HG02759 (cell line): Measurements from ENCODE around the gene RPRD1B.
A peak's percentile ranks its signal among the peaks of the same experiment; 100 is the strongest.

Experiments
- ATAC-seq: cut with Tn5 transposase; IDR thresholded peaks from one replicate; pipeline ENCODE4 v1.9.1; 2021; ENCODE audit warnings: mild to moderate bottlenecking, moderate library complexity; ENCODE audit not compliant: unreplicated experiment

Gene RPRD1B

DNA sequence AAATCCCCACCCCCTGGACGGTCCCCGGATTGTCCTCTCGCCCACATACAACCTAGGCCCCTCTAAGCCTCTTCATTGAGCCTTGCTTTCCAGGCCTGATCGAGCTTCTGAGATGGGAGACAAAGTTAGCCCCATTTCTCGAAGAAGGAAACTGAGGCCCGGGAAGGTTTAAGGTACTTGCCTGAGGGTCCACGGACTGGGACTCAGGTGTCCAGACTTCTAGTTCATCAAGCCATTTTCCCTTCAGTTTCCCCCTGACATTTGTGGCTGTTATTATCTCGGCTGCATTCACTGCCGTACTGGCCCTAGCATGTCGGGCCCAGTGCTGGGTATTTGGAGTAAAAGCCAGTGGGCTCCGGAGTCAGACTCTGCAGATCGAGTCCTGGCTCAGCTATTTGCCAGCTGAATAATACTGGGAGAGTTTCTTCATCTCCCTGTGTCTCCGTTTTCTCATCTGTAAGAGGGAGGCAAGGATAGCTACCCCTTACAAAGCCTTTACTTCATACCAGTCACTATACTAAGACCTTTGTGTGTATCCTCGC, 633 bp downstream of the RPRD1B start:
- no peak for ATAC-seq

DNA sequence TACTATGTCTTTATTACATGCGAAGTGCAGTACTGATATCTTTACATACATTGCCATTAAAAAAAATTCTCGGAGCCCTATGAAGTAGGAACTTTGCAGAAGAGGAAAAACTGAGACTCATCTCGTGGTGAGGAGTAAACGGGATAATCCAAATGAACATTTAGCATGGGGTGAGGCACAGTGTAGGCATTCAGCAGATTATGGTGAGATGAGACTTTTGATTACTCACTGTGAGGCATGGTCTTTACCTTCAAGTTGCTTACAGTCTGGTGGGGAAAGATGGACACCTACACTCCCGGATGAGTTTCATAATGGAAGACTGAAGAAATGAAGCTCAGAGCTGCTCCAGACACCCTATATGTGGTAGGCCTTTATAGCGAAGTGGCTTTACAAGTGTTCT, 1.4 kb downstream of the RPRD1B start:
- no peak for ATAC-seq

DNA sequence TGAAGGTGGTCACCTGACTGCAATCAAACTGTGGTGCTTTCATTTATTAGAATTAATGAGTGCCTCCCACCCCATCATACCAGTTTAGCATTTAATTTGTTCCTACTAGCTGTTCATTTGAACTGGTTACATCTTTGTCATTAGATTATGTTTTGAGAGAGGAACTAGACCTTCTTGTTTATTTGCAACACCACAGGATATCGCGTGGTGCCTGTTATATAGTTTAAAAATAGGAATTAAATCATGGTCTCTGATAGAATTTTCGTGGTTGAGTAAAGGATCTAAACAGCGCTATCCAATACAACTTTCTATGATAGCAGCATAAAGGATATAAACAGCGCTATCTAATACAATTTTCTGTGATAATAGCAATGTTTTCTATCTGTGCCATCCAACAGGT, 2.8 kb downstream of the RPRD1B start:
- ATAC-seq, result no peak

DNA sequence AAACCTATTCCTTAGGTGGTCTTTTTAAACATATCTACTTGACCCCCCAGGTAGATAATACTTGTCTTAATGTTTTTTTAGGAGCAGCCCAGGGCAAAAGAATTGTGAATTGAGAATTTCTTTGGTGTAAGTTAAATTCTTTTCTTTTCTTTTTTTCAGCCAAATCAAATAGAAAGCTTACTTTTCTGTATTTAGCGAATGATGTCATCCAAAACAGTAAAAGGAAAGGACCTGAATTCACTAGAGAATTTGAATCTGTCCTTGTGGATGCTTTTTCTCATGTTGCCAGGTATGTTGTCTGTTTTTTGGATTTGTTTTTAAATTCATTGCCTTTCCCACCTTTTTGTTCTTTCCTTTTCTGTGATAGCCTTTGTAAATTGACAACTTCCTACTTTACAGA, 6.7 kb downstream of the RPRD1B start:
- ATAC-seq, result no peak

DNA sequence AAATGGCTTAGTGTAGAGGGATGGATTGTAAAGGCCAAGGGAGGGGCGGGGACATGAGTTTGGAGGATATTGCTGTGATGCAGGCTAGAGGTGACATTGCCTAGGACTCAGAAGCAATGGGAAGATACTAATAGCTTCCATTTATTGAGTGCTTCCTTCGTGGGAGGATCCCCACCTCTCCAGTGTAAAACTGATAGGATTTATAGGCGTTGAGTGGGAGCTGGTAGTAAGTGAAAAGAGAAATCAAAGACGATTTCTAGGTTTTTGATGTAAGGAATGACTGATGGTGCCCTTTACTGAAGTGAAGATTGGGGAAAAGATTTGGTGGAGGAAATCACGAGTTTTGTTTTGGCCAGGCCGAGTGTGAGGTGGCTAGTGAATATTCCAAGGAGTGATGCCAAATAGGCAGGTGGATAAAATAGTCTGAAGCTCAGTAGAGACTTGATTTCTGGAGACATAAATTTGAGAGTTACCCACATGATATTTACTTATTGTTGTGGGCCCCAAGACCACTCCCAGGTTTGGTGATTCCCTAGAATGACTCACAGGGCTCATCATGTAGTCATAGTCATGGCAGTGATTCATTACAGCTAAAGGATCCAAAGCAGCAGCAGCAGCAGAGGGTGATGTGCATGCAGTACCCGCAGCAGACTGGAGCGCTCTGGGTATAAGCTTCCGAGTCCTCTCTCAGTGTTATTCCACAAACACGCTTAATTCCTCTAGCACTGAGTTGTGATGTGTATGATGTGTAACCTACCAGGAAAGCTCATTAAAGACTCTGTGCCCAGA, 10.2 kb downstream of the RPRD1B start:
- no peak for ATAC-seq

DNA sequence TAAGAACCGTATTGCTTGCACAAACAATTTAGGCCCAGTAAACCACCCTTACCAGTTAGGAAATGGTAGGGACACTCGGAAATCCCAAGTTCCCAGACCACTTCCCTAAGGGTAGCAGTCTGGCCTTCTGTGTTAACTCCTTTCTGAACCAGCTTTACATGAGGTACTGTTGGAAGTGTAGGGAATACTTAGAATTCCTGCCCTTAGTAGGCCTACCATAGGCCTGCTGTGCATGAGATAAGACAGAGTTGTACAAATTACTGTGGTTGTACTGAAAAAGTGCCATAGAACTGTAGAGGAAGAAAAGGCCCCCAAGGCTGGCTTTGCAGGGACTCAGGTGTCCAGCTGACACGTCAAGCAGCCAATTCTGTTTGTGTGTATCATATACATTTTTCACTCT, 11.1 kb downstream of the RPRD1B start:
- no peak for ATAC-seq

DNA sequence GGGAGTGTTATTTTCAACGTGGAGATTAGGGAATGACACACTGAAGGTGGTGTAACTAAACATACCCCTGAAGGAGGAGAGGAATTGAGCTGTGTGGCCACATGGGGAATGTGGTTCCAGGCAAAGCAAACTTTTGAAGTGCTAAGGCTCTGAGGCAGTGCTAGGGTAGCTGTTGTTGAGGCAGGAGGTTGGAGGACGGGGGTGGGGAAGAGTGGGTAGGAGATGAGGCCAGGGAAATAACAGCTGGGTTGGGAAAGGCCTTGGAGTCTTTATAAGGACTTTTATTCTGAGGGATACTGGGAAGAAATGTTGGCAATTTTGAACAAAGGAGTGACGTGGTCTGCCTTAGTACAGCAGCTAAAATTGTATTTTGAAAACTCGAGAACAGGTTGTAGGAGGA, 13.0 kb downstream of the RPRD1B start:
- ATAC-seq, result no peak

DNA sequence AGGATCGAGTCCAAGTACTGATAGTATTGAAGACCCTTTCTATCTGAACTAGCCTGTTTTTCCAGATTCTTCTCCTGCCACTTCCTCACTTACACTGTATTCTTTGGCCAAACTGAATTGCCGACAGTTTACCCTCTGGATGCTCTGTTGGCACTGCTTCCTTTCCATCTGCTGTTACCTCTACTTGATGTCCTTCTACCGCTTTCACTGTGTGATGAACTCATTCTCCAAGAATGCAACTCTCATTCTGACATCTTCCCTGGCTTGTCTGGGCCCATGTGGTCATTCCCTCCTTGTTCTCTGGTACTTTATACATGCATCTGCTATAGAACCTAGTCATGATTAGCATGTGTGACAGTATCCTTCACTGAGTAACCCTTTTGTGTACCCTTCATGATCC, 16.3 kb downstream of the RPRD1B start:
- no peak for ATAC-seq

DNA sequence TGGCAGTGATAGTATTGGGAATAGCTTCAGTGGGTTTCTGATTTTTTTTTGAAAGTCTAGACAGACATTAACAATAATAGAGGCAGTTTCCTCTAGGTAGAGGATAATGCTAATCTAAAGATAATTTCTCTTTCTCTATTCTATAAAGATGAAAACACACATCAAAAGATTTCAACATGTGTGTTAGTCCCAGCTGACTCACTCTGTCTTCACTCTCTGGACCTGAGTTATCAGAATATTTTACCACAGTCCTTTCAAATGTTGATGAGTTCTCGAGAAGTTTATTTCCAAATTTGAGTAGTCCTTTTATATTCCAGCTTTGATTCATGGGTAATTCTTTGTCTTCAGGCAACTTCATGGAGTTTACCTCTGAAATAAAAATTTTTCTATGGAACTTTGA, 17.1 kb downstream of the RPRD1B start:
- ATAC-seq, result no peak

DNA sequence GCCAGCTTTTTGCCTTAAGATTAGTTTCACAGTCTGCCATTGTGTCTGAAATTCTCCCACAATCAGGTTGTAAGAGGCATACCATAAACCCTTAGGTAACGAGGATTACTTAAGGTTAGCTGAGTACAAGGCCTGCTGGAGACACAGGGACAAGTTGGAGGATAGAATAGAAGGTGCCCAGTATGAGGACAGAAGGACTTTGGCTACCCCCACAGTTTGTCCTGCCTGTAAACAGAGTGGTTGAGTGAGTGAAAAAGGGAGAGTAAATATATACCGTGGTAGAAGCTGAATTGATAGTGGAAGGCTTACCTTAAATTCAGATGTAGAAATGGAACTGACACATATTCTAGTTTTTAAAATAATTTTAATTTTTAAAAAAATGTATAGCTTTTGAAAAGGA, 19.3 kb downstream of the RPRD1B start:
- no peak for ATAC-seq

DNA sequence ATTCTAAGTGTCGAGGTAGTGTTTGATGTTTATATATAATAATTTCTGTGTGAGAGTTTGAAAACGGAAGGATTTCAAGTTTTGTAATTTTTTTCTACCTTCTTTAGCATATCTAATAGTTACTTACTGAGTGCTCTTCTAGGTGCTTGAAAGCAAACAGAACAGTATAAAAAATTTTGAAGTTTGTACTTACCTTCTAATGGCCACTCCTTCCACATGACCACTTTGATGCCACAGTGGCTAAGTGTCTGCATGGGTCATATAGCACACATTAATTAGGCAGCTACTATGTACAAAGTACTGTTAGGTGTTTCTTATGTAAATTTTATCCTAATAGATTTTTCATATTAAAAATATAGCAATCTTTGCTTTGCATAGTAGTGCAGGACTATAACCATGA, 21.1 kb downstream of the RPRD1B start:
- ATAC-seq, result no peak

DNA sequence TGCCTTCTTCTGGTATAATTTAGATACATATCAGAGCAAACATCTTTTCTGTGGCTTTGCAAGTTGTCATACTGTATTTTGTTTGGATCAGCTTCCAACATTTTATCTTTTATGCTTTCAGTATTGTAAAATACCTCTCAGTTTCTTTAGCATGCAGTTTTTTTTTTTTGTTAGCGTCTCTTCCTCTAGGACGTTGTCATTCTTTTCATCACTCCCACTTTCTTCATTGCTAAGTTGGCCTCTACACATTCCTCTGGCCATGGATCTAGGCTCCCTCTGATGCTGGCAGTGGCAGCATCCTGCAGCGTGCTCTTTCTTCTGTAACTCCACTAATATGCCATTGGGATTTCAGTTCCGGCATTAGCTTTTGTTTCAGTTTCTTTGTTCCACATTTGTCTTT, 21.7 kb downstream of the RPRD1B start:
- no peak for ATAC-seq

DNA sequence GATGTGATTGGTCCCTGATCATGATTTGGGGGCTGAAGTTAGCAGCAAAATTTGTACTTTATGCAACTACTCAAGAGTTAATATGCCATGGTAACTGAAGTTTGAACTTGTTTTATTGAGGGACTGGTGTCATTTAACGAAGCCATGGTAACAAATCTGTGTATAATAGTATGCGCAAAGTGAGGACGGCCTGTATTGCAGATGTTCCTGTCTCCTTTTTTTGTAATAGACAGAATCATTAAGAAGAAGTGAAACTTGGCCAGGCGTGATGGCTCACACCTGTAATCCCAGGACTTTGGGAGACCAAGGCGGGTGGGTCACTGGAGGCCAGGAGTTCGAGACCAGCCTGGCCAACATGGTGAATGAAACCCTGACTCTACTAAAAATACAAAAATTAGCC, 22.3 kb downstream of the RPRD1B start:
- no peak for ATAC-seq

DNA sequence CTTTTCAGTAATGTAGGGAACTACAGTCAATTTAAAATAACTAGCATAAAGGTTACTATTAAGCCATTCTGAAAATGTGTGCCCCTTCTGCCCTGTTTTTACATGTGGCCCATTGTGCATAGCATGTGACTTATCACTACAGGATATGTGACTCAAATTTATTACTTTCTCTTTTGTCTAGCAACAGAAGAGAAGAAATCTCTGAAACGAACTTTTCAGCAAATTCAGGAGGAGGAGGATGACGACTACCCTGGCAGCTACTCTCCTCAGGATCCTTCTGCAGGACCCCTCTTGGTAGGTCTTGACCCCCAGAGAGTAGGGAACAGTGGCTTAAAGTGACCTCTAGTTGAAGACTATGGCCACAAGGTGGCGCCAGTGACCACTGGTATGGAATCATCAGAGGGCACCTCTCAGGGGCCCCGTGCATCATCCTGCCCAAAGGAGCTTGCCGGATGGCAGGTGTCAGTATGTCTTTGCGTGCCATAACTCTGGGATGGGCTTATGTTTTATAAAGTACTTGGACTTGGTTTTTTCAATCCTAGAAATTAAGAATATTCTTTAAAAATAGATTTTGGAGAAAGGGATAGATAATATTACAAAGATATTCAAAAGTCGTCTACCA, 23.9 kb downstream of the RPRD1B start:
- peak; percentile 60 for ATAC-seq

DNA sequence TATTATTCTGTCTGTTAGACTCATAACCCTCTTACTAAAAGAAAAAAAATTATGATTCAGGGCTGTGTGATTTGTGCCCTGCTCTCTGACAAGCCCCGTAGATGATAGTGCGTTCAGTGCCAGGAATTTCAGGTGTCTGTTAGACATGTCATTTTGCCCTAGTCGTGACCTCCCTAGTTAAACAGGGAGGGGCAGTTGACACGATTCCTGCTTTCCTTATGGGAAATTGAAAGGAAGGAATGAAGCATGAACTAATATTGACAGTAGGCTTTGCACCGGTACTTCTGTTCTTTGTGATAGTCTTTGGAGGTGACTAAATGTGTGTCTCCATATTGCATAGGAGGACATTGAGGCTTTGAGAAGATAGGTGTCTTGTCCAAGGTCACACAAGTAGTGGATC, 26.3 kb downstream of the RPRD1B start:
- ATAC-seq, result no peak

DNA sequence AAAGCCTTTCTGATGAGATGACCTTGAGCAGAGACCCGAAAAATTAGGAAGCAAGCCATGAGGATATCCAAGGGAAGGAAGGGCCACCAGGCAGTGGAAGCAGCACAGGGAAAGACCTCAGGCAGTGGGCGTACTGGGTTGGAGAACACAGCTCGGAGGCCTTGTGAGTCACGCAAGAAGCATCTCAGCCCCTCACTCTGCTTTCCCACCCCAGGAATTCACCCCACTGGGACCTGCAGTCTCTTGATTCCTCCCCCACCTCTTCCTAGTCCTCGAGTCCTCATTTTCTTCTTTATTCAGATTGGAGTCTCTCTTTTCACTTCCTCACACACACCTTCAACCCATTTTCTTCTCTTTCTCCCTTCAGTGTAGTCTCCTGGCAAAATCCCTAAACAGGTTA, 27.0 kb downstream of the RPRD1B start:
- ATAC-seq, result no peak

DNA sequence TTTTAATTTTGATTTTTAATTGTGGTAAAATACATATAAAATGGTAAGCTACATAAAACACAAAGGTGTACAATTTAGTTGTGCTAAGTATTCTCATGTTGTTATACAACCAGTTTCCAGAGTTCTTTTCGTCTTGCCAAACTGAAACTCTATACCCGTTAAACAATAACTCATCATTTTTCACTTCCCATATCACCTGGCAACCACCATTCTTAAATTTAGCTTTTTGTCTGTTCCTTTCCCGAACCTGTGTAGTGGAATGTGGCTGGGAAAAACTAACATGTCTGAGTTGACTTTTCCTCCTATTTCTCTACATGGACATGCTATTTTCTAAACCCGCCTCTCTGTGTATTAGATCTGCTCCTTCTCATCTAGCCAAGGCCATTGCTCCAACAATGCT, 27.6 kb downstream of the RPRD1B start:
- ATAC-seq, result no peak

DNA sequence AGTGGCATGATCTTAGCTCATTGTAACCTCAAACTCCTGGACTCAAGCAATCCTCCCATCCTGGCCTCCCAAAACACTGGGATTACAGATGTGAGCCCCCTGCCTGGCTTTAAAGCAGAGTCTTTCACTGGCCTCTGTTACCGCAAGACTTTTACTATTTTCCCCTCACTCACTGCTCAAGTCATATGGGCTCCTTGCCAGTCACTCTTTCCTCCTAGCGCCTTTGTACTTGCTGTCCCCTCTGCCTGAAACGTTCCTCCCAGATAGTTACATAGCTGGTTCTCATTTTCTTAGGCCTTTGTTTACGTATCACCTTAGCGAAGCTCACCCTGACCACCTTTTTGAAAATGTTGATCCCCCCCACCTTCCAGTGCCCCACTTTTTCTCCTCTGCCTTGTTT, 29.3 kb downstream of the RPRD1B start:
- no peak for ATAC-seq

DNA sequence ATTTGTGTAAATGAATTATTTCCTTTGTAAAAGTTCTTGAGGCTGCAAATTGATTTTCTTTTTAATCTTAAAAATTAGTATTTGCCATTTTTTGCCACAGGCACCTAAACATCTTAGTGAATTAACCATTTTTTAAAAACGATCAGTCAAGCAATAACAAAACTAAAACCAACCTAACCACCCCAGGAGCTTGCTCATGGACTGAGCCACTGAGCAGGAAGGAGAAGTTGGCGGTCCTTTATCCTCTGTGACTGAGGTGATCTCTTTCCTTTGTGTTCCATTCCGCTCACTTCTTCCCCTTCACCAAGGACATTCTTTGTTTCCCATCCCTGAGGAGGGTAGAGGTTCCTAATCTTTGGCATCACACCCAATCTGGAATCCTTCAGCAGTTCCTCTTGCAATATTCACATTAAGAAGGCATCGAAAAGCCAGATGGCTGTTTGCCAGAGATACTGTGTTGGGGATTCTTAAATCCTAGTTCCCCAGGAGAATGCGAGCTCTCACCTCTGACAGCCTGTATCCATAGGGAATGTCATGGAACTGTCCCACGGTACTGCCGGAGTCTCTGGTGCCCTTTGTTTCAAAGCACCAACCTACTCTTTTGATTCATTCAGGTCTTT, 30.5 kb downstream of the RPRD1B start:
- ATAC-seq, result no peak

DNA sequence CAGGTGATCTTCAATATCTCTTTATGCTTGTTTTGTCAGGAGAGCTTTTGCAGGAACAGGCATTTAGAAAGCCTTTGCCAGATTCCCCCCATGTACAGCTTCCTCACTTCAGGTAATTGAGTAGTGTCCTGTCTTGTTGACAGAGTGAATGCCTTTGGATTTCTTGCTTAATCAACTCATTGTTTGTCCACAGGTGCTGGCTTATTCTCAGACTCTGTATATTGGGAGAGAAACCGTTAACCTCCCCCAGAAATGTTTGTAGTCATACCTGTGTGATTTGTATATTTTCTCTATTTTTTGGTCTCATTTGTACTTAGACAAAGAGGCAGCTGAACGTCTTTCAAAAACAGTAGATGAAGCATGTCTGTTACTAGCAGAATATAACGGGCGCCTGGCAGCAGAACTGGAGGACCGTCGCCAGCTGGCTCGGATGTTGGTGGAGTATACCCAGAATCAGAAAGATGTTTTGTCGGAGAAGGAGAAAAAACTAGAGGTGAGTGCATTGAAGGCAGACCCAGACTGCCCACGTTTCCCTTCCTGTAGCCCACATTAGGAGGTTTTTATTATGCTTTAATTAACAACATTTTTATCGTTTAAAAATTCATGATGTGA, 32.3 kb downstream of the RPRD1B start:
- no peak for ATAC-seq

DNA sequence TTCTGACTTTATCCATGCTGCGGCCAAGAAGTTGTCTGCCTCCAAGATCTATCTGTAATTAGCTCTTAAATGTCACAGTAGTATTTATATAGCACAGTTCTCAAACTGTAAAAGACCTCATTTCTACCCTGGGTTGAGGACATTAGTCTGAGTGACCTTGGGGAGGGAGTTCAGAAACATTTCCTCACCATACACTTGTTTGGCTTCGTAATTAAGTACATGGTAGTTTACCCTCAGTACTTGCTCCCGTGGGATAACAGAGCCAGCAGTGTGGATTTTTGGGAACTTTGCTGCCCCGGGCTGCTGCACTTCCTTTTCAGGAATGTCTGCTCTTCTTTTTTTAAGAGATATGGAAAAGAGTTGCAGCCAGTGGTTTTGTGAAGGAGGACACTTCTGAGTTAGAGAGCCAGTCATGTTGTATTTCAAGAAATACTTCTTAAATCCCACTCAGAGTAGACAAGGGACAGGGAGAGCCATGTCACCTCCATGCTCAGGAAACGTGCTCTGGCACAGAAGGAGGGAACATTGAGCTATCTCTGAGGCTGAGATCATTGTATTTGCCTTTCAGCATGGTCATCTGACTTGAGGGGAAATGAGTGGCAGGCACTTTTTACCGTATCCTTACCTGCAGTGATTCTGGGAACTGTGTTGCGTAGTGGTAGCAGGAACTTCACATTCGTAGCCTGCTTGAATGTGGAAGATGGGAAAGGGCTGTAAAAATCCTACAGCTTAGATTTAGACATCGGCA, 33.6 kb downstream of the RPRD1B start:
- ATAC-seq, result no peak
